Spinal cord (tissue), 10 donors: ENCODE data around the gene INPP5E. TPM values are rescaled to one million over a fixed set of nuclear protein-coding genes. Genes with fewer than 3 reads are reported as not detected.

Source experiments
- DNase-seq, 6 donors: peaks; one replicate each; pipeline versions ENCODE4 v3.0.0 to v3.0.0-alpha.2; 2013 to 2015; ENCODE audit warnings: low spot score in 6 of 6, low read depth in 4 of 6
- H3K27ac ChIP-seq: one replicate; pipeline ENCODE4 v1.5.1; 2013; ENCODE audit warnings: low read depth, low read length, control low read depth
- H3K27me3 ChIP-seq: one replicate; pipeline ENCODE4 v1.6.1; 2013; ENCODE audit warnings: low read length; ENCODE audit not compliant: control insufficient read depth, insufficient read depth
- H3K36me3 ChIP-seq: one replicate; pipeline ENCODE4 v1.6.1; 2013; ENCODE audit warnings: low read length; ENCODE audit not compliant: control insufficient read depth, insufficient read depth
- H3K4me1 ChIP-seq: one replicate; pipeline ENCODE4 v1.6.1; 2013; ENCODE audit warnings: low read length; ENCODE audit not compliant: control insufficient read depth, insufficient read depth
- H3K4me3 ChIP-seq: one replicate; pipeline ENCODE4 v1.5.1; 2013; ENCODE audit warnings: low read depth, low read length, control low read depth
- H3K9me3 ChIP-seq: one replicate; pipeline ENCODE4 v1.6.1; 2013; ENCODE audit warnings: low read length; ENCODE audit not compliant: control insufficient read depth, insufficient read depth
- WGBS: methylation state at CpG from one replicate; pipeline ENCODE4 v1.1.5; 2013; ENCODE audit warnings: missing lambda C conversion rate; ENCODE audit not compliant: insufficient coverage; 5-methylcytosine and 5-hydroxymethylcytosine counted together
- polyA plus RNA-seq, 2 donors: library from polyadenylated mRNA; unstranded; fragments of 120-200 nt; gene quantifications; one replicate each; pipeline ENCODE4 v1.2.1, GENCODE V29; 2013; ENCODE audit not compliant: insufficient read length in 2 of 2
- total RNA-seq, 2 donors: library from RNA; depleted of rRNA in 1 of 2; stranded (reverse); fragments of 120-200 nt in 1 of 2; fragments of >200 nt in 1 of 2; gene quantifications; one replicate each; pipeline versions ENCODE4 v1.2.3 to v1.2.4, GENCODE V29; 2013 to 2014
- donor health status: healthy.

The INPP5E gene
- total and polyA plus RNA-seq, 4 donors: 7.7 to 33.5 (median 23.3) TPM

DNA sequence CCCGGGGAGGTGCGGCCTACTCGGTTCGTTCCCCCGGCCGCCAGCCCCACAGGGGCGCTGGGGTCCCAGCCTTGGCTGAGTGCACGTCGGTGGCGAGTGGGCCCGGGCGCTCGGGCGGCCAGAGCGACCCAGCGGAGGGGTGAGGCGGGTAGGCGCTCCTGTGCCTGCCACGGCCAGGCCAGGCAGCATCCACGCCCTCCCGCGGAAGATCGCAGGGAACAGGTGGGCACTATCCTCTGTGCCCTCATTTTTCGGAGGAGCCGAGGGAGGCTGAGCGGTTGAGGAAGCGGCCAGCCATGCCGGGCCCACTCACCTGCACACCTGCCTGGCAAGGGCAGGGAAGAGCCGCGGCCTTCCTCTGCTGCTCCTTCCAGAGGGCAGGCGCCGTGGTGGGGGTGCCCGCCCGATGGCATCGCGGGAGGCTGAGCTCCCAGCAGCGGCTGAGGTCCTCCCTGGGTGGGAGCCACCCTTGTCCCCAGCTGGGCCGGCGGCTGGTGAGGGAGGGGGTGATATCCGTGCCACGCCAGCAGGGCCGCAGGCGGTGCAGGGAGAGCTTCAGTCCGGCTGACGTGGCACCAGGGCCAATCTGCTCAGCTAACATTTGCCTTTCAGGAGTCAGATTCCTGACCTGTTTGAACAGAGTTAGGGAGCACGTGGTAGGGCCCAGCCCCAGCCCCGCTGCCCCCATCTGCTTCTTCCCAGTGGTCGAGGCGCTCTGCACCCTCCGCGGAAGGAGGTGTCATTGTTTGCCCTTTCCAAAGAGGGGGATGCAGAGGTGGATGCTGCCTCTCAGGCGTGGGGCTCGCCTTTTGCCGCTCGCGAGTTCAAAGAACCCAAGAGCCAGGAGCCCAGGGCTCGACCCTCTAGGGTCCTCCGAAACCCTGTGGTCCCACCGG, 44.8 kb upstream of the INPP5E start:
- Histone ChIP-seq H3K27ac (peak overlapping the region; percentile 33), H3K4me1 (peaks cover 46% of the 10 kb centered on the region), H3K9me3 (no peaks in the 10 kb centered on the region), H3K4me3 (peak overlapping the region; percentile 69), H3K27me3 (no peaks in the 10 kb centered on the region), H3K36me3 (no peaks in the 10 kb centered on the region)
- 37% methylated on average over 59 of the region's 59 CpGs for WGBS
- no peak for DNase-seq

DNA sequence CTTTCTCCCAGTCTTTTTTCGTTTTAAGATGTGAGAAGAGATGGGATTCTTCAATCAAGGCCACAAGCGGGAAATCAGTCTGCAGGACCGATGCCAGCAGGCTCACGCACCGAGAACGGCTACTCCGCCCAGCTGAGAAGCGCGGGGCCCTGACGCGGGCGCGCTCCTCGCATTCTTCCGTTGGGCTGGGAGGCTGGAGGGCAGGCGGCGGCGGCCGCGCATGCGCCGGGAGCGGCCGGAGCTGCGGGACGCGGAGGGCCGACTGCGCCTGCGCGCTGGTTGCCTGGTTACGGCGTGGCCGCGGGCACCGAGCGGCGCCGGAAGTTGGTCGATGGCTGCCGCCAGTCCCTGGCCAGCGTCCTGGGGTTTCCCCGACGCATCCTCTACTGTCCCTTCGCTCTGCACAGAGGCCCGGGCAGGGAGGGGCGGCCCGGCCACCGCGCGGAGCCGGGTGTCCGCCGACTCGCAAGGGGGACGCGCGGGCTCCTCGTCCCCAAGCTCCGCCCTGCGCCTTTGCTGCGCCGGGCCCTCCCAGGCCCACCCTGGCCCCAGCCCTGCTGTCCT, 44.0 kb upstream of the INPP5E start:
- peak overlapping the region; percentile 100 for H3K27ac ChIP-seq
- H3K27me3 ChIP-seq: no peaks in the 10 kb centered on the region
- no peaks in the 10 kb centered on the region for H3K9me3 ChIP-seq
- H3K36me3 ChIP-seq: no peaks in the 10 kb centered on the region
- H3K4me1 ChIP-seq: peaks cover 41% of the 10 kb centered on the region
- DNase-seq: peak in 5 of 6 donors; percentile 88 to 98 (median 91)
- WGBS: under 1% methylated on average over 63 of the region's 63 CpGs
- peak overlapping the region; percentile 69 for H3K4me3 ChIP-seq

DNA sequence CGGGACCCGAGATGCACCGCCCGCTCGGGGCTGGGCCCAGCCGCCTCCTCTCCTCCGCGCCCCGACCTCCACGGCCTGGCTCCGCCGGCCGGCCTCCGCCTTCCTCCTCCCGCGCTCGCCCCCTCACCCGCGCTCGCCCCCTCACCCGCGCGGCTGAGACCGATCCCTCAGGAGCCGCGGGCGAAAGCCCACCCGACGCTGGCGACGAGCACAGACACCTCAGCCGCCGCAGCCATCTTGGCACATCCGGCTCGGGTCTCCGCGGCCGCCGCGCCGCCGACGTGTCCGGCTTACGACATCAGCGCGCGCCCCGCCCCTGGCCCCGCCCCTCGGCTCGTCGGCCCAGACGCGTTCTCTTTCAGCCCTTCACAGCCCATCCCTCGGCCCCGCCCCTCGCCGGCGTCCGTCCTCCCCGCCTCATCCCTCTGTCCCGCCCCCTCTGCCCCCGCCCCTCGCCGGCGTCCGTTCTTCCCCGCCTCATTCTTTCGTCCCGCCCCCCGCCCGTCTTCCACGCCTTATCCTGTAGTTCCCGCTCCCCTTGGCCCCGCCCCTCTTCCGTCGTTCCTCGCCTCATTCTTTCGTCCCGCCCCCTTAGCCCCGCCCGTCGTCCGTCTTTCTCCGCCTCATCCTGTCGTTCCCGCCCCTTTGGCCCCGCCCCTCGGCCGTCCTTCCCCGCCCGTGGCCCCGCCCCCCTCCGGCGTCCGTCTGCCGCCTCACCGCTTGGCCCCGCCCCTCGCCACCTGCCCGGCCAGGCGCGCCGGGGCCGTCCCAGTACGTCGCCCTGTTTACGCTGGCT, 43.3 kb upstream of the INPP5E start, which contains the start of gene SEC16A:
Gene SEC16A (minus strand): TSS at position 248 of the 796 bp plus-strand sequence. CDS start 5,425 bp downstream, outside the sequence.
- H3K4me3 ChIP-seq: peak within 1 kb of the TSS; percentile 74
- H3K27ac ChIP-seq: peak within 1 kb of the TSS; percentile 100
- no peaks in the 10 kb centered on the region for H3K9me3 ChIP-seq
- DNase-seq: peak; percentile 92 to 100 (median 98)
- peaks cover 34% of the 10 kb centered on the region for H3K4me1 ChIP-seq
- under 1% methylated on average over 87 of the region's 109 CpGs for WGBS
- H3K27me3 ChIP-seq: no peaks in the 10 kb centered on the region
- H3K36me3 ChIP-seq: peaks cover 1% of the 10 kb centered on the region

DNA sequence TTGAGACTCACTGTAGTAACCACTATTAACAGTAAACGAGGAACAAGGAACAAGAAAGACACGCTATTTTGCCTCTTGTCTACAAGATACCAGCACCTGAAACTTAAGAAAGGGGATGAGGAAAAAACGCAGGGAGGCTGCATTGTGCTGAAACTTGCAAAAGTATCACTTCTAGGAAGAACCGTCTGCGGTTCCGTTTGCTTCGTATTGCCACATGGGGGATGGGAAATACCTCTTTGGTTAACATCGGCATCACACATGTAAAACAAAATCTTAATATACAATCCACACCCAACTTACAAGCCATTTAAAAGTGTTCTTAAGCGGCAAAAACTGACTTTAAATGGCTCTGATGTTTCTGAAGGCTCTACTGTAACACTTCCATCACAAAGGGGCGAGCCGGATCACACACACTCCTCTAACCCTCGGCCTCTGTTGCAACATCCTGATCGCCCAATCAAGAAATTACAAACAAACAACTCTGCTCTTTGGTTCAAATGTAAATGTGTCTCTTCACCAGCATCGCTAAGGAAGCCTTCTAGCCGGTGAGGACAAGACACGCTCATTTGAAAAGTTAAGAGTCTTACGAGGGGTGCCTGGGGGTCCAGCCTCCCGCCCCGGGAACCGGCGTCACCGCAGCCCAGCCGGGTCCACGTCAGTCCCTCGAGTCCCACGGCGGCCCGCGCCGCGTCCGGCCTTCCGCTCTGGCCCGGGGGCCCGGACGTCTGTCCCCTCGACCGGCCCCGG, 42.6 kb upstream of the INPP5E start:
- peaks cover 9% of the 10 kb centered on the region for H3K36me3 ChIP-seq
- peak overlapping the region; percentile 83 for H3K27ac ChIP-seq
- H3K27me3 ChIP-seq: no peaks in the 10 kb centered on the region
- DNase-seq: peak in 1 of 6 donors; percentile 21
- peaks cover 32% of the 10 kb centered on the region for H3K4me1 ChIP-seq
- H3K9me3 ChIP-seq: no peaks in the 10 kb centered on the region
- peak overlapping the region; percentile 74 for H3K4me3 ChIP-seq
- WGBS: 0% methylated on average over 35 of the region's 39 CpGs

DNA sequence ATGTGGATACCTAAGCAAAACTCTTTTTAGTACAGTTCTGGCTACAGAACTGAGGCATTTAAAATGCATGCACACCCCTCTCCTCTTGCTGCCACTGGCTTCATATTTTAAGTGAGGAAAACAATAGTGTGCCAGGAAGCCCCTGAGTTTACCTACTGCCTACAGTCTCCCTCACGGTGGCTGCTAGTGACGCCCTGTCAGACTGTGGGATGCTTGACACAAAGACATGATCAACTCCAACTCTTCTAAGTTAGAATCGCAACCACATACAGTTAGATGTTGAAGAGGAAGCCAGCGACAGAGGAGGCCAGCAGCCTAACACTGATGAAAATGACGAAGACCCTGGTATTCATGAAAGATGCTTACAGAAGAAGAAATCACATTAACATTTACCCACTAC, 41.9 kb upstream of the INPP5E start:
- Histone ChIP-seq H3K27ac (no peak overlapping the region), H3K9me3 (no peaks in the 10 kb centered on the region), H3K4me3 (peak overlapping the region; percentile 74), H3K36me3 (peaks cover 16% of the 10 kb centered on the region), H3K4me1 (peaks cover 32% of the 10 kb centered on the region), H3K27me3 (no peaks in the 10 kb centered on the region)
- WGBS: no CpG with 5 or more reads among the region's 5 CpGs
- DNase-seq: no peak

DNA sequence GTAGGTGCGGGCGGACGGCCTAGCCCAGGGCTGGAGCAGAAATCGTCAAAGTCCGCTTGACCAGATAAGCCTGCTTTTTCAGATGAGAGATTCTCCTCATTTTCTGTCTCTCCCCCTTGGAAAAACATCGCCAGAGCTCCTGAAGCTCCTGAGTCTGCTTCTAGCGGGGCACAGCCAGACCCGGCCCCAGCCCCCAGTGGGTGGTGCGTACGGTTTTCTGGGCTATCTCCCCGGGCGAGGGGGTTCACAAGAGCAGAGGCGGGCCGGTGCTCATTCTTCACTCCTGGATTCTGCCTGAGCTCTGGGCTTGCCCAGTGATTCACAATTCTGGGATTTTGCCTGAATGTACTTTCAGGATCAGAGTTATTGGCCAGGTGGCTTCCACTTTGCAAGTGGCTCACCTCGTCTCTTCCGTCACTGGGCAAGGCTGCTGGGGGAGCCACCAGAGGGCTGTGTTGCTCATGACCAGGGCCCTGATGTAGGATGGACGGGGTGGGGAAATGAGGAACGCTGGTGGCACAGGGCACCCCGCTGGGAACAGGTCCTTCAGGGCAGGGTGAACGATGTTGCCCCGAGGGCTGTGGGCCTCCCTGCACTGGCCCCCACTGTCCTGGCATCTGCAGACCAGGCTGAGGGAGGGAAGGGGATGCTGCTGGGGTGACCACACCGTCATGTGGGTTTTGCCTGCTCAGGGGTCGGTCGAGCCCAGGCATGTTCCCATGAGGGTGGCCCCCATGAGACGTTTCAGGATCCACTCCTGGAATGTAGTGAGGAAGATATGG, 36.9 kb upstream of the INPP5E start:
- Histone ChIP-seq H3K4me1 (peaks cover 5% of the 10 kb centered on the region), H3K27me3 (no peaks in the 10 kb centered on the region), H3K27ac (no peak overlapping the region), H3K36me3 (peaks cover 66% of the 10 kb centered on the region), H3K4me3 (no peak overlapping the region), H3K9me3 (no peaks in the 10 kb centered on the region)
- DNase-seq: no peak
- WGBS: 92% methylated on average over 23 of the region's 25 CpGs

DNA sequence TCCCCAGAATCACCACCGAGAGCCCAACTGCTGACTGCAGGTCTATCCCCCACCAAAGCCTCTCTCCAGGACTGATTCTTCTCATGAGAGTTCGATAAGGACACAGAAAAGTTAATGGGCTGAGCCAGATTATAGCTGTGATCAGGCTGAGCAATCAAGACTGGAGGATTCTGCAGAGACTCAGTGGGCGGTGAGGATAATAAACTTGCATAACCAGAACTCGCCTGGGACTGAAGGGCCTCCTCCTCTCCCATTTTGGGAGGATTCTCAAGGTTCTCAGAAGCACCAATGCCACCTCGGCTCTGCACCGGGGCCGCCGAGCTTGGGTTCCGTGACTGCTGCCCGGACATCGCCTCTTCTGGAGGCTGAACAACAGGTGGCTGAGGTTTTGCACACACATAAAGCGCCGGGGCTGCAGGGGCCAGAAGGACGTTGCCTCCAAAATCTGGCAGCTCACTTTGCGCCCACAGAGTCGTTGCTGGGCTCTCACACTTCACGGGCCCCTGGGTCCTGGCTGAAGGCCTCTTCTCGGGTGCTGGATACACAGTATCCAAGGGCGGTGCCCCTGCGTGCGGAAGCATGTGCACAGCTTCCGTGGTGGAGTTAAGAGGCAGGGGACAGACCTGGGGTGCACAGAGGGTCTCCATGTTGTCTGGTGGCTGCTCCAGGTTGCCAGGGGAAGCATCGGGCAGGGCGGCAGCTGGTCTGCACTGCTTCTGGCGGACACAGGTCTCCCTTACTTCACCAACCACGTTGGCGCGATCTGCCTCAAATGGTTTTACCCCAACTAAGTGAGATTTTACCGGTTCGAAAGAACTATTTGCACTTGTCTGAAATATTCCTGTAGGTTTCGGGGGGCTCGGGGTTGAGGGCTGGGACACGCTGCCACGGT, 35.6 kb upstream of the INPP5E start:
- WGBS: 95% methylated on average over 32 of the region's 34 CpGs
- peaks cover 79% of the 10 kb centered on the region for H3K36me3 ChIP-seq

DNA sequence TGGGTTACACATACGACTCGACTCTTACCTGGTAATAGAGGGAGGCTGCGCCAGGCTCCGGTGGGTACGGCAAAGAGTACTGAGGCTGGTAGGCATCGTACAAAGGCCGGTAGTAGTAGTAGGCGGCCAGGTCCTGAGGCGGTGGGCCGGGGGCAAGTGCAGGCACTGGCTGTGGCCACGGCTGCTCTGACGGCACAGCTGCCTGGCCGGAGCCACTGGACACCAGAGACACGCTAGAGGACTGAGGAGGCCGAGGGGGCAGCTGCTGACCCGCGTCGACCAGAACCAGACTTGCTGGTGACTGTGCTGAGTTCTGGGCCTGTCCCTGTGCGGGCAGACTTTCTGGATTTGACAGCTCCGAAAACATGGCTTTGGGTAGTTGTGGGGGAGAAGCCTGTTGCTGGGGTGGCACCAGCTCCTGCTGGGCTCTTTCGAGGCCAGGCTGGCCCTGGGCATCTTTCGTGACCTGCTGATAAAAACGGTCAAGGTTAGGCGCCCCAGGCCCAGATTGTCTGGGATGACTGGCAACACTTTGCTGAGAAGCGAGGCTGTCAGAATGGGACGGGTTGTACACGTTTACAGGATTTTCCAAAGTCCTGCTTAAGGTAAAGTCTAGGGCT, 34.5 kb upstream of the INPP5E start:
- H3K27ac ChIP-seq: no peak overlapping the region
- WGBS: 96% methylated on average over 27 of the region's 27 CpGs

More for the DNA sequence above, 35.6 kb upstream of the INPP5E start:
- Histone ChIP-seq H3K27ac (no peak overlapping the region), H3K4me3 (no peak overlapping the region), H3K27me3 (no peaks in the 10 kb centered on the region), H3K4me1 (no peaks in the 10 kb centered on the region), H3K9me3 (no peaks in the 10 kb centered on the region)
- no peak for DNase-seq

More for the DNA sequence above, 34.5 kb upstream of the INPP5E start:
- H3K4me3 ChIP-seq: no peak overlapping the region
- H3K27me3 ChIP-seq: no peaks in the 10 kb centered on the region
- DNase-seq: no peak
- no peaks in the 10 kb centered on the region for H3K9me3 ChIP-seq
- H3K36me3 ChIP-seq: peaks cover 90% of the 10 kb centered on the region
- no peaks in the 10 kb centered on the region for H3K4me1 ChIP-seq
